Activated naive CD4-positive, alpha-beta T cell (primary cell): ENCODE data around the gene CACNG6.

Source experiments
- DNase-seq, 4 experiments: peaks; one replicate each; lab custom pipeline; 2025; lab: John Stamatoyannopoulos, UW

The CACNG6 gene

DNA sequence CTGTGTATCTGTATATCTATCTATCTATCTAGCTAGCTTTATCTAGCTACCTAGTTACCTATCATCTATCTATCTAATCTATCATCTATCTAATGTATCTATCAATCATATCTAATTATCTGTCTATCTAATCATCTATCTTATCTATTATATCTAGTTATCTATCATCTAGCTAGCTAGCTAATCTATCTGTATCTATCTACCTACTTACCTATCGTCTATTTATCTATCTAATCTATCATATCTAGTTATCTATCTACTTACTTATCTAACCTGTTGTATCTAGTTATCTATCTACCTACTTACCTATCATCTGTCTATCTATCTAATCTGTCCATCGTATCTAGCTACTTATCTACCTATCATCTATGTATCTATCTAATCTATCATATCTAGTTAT, 54.3 kb downstream of the CACNG6 start:
- DNase-seq, result no peak

DNA sequence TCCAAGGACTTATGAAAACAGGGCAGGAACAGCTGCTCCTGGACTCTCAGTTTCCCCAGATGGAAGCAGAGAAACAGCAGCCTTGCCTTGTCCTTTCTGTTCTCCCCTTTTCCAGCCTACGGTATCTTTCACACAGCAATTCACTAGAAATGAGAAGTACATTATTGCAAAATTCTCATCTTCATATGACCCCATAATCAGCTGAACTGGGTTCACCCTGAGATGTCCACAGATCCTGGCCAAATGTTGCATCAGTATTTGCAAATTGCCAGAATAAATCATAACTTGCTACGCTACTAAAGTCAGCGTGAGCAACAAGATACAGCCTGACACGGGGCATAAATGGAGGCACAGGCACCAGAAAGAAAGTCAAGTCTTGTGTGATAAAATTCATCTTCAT, 56.2 kb downstream of the CACNG6 start:
- no peak for DNase-seq
